SK-N-SH (cell line): ENCODE results near the gene DMRTA2.

ENCODE experiments used
- TCF12 ChIP-seq: IDR thresholded peaks from 2 replicates; pipeline ENCODE4 v1.4.0; 2012
- YY1 ChIP-seq: IDR thresholded peaks from 2 replicates; pipeline ENCODE4 v1.4.0; 2012; ENCODE audit warnings: low read depth, mild to moderate bottlenecking
- TF ChIP-seq, protein P1 (sequence below): fragments of 200-600 bp; sonication (generic); IDR thresholded peaks from 2 replicates; pipeline ENCODE4 v1.6.1; 2017; ENCODE audit warnings: antibody characterized with exemption, mild to moderate bottlenecking, moderate library complexity

DNA sequence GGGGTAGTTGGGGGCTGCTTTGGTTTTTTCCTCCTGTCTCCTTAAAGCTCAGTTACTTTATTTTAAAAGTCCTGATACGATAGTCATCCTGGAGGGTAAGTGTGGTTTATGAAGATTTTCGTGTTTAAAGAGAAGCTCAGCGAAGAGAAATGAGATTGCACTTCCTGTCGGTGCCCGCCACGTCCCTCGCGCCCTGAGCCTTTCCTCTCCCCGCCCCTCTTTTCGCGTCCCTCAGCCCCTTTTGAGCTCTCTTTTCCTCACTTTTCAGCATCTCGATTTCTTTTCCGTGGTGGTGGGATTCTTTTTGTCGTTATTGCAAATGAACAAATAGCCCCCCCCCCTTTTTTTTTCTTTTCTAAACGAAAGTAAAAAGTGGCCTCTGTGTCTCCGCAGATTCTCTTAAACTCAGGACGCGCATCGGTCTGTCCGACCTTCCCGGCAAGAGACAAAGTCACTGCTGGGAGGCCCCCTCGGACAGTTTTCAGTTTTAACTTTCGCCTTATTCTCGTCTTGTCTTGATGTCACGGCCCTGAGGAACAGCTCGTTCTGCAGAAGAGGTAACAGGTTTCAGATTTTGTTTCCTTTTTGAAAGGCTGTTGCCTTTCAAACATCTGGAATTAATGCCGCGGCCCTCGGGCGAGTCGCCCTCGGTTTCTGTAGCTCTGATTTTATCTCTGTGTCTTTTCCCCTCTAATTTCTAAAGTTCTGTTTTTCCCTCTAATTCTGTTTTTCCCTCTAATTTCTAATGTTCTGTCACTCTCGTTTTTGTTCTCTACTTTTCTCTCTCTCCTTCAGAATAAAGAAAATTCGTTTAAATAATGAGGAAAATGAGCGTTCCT, 1.0 kb upstream of the DMRTA2 start:
- TF ChIP-seq, protein P1, sequence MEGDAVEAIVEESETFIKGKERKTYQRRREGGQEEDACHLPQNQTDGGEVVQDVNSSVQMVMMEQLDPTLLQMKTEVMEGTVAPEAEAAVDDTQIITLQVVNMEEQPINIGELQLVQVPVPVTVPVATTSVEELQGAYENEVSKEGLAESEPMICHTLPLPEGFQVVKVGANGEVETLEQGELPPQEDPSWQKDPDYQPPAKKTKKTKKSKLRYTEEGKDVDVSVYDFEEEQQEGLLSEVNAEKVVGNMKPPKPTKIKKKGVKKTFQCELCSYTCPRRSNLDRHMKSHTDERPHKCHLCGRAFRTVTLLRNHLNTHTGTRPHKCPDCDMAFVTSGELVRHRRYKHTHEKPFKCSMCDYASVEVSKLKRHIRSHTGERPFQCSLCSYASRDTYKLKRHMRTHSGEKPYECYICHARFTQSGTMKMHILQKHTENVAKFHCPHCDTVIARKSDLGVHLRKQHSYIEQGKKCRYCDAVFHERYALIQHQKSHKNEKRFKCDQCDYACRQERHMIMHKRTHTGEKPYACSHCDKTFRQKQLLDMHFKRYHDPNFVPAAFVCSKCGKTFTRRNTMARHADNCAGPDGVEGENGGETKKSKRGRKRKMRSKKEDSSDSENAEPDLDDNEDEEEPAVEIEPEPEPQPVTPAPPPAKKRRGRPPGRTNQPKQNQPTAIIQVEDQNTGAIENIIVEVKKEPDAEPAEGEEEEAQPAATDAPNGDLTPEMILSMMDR = no peak
- TF ChIP-seq YY1 (no peak), TCF12 (no peak)
